Chondrocyte (in vitro differentiated cells): ENCODE measurements around the gene MAP1S. TPM values are rescaled to one million over a fixed set of nuclear protein-coding genes. Genes with fewer than 3 reads are reported as not detected.

ENCODE experiments used
- DNase-seq: peaks from one replicate; pipeline ENCODE4 v3.0.0; 2021; ENCODE audit warnings: mixed read lengths, low spot score
- H3K27ac Mint-ChIP-seq: one replicate; pipeline ENCODE4 v1.8.0; 2021; ENCODE audit warnings: mild to moderate bottlenecking, moderate library complexity, mixed read lengths; ENCODE audit not compliant: unreplicated experiment
- H3K27me3 Mint-ChIP-seq: 2 replicates; pipeline ENCODE4 v1.8.0; 2021; ENCODE audit warnings: low read depth, mixed read lengths
- H3K36me3 Mint-ChIP-seq: 2 replicates; pipeline ENCODE4 v1.8.0; 2021; ENCODE audit warnings: low read depth, mixed read lengths
- H3K4me1 Mint-ChIP-seq: 2 replicates; pipeline ENCODE4 v1.8.0; 2021; ENCODE audit warnings: low read depth, mild to moderate bottlenecking, mixed read lengths
- H3K4me3 Mint-ChIP-seq: one replicate; pipeline ENCODE4 v1.8.0; 2021; ENCODE audit warnings: mild to moderate bottlenecking, moderate library complexity, mixed read lengths; ENCODE audit not compliant: unreplicated experiment
- H3K9me3 Mint-ChIP-seq: 2 replicates; pipeline ENCODE4 v1.8.0; 2021; ENCODE audit warnings: low read depth, mixed read lengths
- total RNA-seq: library from RNA; stranded (reverse); gene quantifications from 3 replicates; pipeline ENCODE4 v1.2.1, GENCODE V29; 2021
- TF ChIP-seq, protein P1 (sequence below): fragments of 200-600 bp; sonication (generic); IDR thresholded peaks from 2 replicates; pipeline ENCODE4 v1.5.0; 2021; ENCODE audit warnings: antibody characterized with exemption, mild to moderate bottlenecking, moderate library complexity

The MAP1S gene
- total RNA-seq, 1 donor from 2014 or later: 64.4 TPM

DNA sequence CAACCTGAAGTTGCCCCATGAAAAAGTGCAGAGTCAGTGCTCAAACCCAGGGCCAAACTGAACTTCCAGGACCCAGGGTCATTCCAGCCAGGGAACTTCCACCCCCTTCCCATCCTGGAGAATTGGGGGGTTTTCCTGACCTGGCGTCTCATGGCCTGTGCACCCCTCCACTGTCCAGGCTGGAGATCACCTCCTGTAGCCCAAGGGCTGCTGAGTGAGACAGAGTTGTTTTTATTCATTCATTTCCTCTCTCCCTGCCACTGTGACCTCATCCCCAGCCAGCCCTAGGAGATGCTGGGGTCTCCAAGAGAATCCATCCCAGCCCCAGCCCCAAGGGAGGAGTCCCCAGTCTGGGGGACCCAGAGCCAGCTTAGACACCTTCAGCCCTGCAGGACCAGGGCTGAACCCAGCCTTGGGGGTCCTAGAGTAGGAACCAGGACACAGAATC, 36.2 kb downstream of the MAP1S start:
- Mint-ChIP-seq H3K27ac (no peak overlapping the region), H3K9me3 (no peaks in the 10 kb centered on the region), H3K4me3 (no peak overlapping the region), H3K27me3 (no peaks in the 10 kb centered on the region), H3K36me3 (no peaks in the 10 kb centered on the region), H3K4me1 (peaks cover 26% of the 10 kb centered on the region)
- no peak for DNase-seq
- TF ChIP-seq, protein P1, sequence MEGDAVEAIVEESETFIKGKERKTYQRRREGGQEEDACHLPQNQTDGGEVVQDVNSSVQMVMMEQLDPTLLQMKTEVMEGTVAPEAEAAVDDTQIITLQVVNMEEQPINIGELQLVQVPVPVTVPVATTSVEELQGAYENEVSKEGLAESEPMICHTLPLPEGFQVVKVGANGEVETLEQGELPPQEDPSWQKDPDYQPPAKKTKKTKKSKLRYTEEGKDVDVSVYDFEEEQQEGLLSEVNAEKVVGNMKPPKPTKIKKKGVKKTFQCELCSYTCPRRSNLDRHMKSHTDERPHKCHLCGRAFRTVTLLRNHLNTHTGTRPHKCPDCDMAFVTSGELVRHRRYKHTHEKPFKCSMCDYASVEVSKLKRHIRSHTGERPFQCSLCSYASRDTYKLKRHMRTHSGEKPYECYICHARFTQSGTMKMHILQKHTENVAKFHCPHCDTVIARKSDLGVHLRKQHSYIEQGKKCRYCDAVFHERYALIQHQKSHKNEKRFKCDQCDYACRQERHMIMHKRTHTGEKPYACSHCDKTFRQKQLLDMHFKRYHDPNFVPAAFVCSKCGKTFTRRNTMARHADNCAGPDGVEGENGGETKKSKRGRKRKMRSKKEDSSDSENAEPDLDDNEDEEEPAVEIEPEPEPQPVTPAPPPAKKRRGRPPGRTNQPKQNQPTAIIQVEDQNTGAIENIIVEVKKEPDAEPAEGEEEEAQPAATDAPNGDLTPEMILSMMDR: no peak

DNA sequence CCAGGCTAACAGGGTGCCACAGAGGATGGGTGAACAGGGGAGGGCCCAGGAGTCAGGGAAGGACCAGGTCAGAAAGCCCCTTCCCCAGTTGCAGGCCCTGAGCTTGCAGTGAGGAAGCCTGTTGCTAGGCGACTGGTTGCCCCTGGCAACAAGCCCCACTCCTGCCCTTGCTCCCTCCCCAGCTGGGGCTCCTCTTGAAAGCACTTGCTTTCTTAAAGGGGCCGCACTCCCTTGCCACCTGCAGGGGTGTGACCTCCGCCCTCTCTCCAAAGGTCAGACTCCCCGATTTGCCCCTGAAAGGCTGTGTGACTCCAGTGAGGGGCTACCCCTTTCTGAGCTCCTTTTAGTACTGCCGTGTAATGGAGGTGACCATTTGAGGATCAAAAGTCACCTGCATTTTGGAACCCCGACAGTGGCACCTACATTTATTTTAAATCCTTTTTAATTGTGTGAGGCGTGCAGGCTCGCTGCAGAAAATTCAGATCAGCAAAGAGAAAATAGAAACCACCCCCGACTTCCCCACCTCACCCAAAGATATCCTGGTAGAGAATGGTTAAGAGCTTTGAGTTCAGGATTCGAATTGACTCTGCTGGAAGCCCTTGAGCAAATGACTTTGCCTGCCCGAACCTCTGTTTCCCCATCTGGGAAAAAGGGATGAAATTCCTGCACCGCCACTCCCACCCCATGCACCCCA, 36.8 kb downstream of the MAP1S start:
- no peak for DNase-seq
- Mint-ChIP-seq H3K4me3 (no peak overlapping the region), H3K9me3 (no peaks in the 10 kb centered on the region)

DNA sequence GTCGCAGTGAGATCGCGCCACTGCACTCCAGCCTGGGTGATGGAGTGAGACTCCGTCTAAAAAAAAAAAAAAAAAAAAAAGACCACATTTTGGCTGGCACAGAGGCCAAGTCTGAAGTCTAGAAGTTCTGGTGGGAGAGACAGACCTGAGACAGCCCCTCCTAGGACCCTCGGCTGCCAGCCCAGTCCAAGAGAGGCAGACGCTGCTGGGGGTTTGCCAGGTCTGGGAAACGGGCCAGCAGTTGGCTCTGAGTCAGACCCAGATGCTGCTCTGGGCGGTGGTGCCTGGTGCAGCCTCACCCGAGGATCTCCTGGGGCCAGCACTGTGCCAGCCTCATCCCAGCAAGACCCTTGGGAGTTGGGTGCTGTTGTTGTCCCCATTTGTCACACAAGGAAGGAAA, 37.8 kb downstream of the MAP1S start:
- H3K9me3 Mint-ChIP-seq: no peaks in the 10 kb centered on the region
- no peak for DNase-seq
- peaks cover 26% of the 10 kb centered on the region for H3K4me1 Mint-ChIP-seq
- no peaks in the 10 kb centered on the region for H3K27me3 Mint-ChIP-seq
- peak overlapping the region; percentile 68 for H3K27ac Mint-ChIP-seq
- H3K36me3 Mint-ChIP-seq: no peaks in the 10 kb centered on the region
- no peak overlapping the region for H3K4me3 Mint-ChIP-seq
- TF ChIP-seq, protein P1: no peak

More for the DNA sequence above, 36.8 kb downstream of the MAP1S start:
- TF ChIP-seq, protein P1: no peak
- Mint-ChIP-seq H3K27ac (no peak overlapping the region), H3K36me3 (no peaks in the 10 kb centered on the region), H3K27me3 (no peaks in the 10 kb centered on the region), H3K4me1 (peaks cover 26% of the 10 kb centered on the region)

DNA sequence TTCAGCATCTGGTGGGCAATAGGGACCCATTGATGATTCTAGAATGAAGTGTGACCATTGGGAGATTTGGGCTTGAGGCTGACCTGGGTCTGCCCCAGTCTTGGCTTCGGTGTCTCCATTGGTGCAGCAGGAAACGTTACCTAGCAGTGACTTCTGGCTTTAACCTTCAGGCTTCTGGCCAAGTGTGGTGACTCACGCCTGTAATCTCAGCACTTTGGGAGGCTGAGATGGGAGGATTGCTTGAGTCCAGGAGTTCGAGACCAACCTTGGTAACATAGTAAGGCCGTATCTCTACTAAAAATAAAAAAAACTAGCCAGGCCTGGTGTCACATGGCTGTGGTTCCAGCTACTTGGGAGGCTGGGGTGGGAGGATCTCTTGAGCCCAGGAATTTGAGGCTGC, 39.2 kb downstream of the MAP1S start:
- Mint-ChIP-seq H3K27me3 (no peaks in the 10 kb centered on the region), H3K27ac (no peak overlapping the region), H3K4me3 (no peak overlapping the region), H3K36me3 (no peaks in the 10 kb centered on the region), H3K4me1 (peaks cover 26% of the 10 kb centered on the region), H3K9me3 (no peaks in the 10 kb centered on the region)
- DNase-seq: no peak
- TF ChIP-seq, protein P1: no peak

DNA sequence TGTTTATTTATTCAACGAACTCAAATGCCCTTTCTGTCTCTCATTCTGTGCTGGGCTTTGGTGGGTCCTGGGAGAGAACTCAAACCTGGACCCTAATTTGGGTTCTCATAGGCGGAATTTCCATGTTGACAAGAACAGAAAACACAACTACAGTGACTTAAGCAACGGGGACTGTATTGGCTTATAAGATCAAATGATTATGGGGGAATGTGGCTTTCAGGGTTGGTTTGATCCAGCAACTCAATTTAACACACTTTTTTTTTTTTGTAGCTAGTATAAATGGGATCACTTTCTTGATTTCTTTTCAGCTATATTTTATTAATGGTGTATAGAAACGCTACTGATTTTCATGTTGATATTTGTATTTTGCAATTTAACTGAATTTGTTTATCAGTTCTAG, 41.9 kb downstream of the MAP1S start:
- Mint-ChIP-seq H3K27ac (no peak overlapping the region), H3K4me3 (no peak overlapping the region), H3K36me3 (no peaks in the 10 kb centered on the region), H3K4me1 (peaks cover 18% of the 10 kb centered on the region), H3K27me3 (no peaks in the 10 kb centered on the region), H3K9me3 (no peaks in the 10 kb centered on the region)
- DNase-seq: no peak
- TF ChIP-seq, protein P1: no peak
